Right ventricle myocardium inferior (tissue), 1 donor: Measurements from ENCODE around the gene CNGA2. TPM values are rescaled to one million over a fixed set of nuclear protein-coding genes. Genes with fewer than 3 reads are reported as not detected.

Experiments used
- ATAC-seq: fragments of 200-7000 bp; cut with Tn5 transposase; one replicate; pipeline ENCODE4 v1.9.1; 2020; ENCODE audit warnings: mild to moderate bottlenecking, moderate library complexity
- DNase-seq: peaks from one replicate; pipeline ENCODE4 v3.0.0; 2021; ENCODE audit errors: missing footprints
- intact Hi-C: fragments of 100-400 bp; cut with DNase I; formaldehyde crosslinking; loops from one replicate; pipeline ENCODE4 v1.11.0; 2022
- total RNA-seq: library from RNA; stranded (reverse); fragmentation: NEBNext Ultra II Directional; extraction: Animal tissue kit (Norgen Biotek cat#: 25700); gene quantifications from one replicate; pipeline ENCODE4 v1.2.1, GENCODE V29; 2021
- donor health status: DM: no; HTN: yes; CAD: no; lungs with severe emphysema.

The CNGA2 gene
- total RNA-seq, 1 donor from 2014 or later, result not detected

DNA sequence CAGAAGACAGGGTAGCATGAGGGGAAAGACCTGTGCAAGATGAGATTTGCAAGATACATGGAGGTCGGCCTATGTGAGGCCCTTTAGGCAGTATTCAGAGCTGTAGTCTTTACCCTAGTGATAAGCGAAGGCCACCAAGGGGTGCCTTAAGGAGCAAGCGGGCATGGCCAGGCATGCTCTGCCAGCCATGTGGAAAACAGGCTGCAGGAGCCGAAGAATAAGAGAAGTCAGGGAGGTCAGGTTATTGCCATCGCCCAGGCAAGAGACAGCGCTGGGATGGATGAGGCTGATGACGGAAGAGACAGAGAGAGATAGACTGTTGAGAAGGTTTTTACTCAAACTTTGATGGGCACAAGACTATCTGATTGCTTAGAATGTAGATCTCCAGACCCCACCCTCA, 25.7 kb upstream of the CNGA2 start:
- intact Hi-C loops, result no loop called here
- ATAC-seq, result no peak
- DNase-seq, result no peak

DNA sequence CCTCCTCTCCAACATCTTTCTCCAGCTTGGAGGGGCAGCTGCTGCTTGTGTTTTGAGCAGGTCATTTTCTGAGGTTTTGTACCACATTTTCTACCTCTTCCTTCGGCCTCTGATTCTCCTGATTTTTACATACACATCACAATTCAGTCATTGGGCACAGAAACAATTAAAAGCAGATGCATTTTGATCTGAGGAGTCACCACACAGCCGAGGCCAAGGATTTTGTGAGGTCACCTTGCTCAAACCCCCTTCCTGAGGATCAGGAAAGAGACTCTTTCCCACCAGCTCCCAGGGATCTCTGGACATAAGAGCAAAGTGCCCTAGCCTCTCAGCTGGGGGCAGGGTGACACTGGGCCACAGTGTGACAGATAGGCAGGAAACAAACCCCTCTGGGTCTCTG, 24.1 kb upstream of the CNGA2 start:
- intact Hi-C loops, result no loop called here
- DNase-seq (no peak), ATAC-seq (no peak)

DNA sequence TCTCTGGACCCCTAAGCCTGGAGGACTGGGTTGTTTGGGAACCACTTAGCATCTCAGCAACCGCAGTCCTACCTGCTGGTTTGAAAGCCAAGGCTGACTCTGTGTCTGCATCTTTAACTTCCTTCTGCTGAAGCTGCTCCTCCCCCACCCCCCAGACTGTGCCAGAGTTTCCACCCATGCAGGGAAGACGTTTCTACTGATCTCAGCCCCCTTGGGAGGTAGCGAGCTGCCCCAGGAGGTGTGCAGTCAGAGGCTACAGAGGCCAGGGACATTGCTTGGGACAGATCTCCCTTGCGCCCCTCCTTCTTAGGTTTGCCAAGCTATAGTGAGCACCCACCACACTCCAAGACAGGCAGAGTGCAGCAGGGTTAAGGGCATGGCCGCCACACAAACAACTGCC, 23.4 kb upstream of the CNGA2 start:
- DNase-seq (no peak), ATAC-seq (no peak)
- intact Hi-C loops, result no loop called here

DNA sequence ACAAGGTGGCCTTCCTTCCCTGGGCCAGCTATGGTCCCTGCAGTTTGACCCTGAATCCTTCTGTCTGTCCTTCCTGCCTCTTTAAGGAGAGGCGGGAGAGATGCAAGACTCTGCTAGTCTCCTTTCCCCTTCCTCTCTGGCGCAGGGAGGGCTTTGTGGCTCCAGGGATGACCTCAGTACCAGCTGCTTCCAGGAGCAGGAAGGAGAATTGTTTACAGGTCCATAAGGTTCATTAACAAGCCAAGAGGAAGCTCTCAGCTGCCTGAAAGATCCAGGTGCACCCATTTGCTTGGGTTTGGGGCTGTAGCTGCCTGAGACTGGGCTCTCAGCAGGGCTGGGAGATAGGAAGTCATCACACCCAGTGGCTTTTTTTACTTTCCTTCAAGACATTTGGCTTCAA, 22.8 kb upstream of the CNGA2 start:
- DNase-seq (no peak), ATAC-seq (peak; percentile 50)
- intact Hi-C loops, result no loop called here

DNA sequence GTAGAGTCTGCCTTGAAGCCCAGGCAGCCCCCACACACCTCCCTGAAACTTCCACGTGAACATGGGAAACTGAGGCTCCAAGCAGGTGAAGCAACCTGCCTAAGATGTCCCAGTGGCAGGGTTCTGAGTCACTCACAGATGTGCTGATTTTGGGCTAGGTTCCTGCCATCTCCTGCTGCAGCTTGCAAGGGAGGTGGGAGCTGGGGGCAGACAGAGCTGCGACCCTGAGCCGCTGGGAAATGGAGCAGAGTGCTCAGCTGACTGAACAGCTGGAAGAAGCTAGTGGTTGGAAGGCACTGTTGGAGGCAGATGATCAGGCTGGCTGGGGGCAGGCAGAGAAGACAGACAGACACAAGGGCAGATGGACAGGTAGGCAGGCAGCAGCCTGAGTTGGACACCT, 22.3 kb upstream of the CNGA2 start:
- DNase-seq, result no peak
- intact Hi-C loops, result no loop called here
- no peak for ATAC-seq

DNA sequence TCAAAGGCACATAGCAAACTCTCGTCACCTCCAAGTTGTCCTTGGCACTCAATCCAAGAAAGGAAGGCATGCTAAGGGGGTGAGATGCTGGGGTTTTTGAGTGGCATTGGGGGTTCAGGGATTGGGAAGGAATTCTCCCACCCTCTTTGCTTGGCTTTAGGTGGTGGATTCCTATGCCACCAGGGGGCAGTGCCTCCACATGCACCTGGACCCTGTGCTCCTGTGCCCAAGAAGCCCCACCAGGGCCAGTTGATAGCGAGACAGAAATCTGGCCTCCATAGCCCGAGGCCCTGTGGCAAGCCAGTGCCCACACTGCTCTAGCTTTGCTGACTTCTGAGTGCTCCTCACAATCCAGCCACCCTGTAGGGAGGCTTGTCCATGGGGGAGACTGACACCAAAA, 20.7 kb upstream of the CNGA2 start:
- no peak for ATAC-seq
- no peak for DNase-seq
- intact Hi-C loops, result no loop called here

DNA sequence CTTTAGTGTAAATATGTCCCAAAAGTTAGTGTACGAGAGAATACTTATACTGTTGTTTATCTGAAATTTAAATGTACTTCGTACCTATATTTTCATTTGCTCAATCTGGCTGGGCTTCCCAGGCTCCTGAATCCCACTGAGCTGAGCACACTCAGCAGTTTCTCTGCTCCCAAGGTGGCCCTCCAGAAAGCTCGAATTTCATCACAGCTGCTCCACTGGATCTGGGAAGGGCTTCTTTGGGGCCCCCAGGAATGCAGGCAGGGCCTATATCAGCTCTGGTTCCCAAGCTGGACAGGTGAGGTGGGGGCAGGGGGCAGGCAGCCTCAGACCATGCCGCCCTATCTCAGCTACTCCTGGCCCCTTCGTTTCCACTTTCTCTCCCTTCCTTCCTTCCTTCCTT, 20.2 kb upstream of the CNGA2 start:
- ATAC-seq (no peak), DNase-seq (no peak)
- intact Hi-C loops, result no loop called here

DNA sequence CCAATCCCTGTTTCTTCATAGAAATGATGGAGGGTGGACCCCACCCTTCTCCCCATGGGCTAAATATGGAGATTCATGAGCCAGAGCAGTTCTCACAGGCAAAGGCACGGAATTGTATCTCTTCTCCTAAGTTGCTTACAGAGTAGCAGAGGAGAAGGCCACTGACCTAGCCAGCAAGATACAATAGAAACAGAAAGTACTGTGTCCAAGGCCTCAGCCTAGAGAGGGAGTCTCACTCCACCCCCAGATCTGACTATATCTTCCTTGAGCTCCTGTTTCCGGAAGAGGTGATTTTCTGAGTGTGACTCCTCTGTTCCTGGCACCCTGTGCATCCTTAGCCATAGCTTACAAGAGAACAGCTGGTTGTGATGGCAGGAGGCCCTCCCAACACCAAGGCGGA, 18.8 kb upstream of the CNGA2 start, which contains the start of gene FATE1:
TSS of gene FATE1 (plus strand) at position 284 of the 400 bp plus-strand sequence. CDS start at position 369, 85 bp downstream.
- ATAC-seq (no peak), DNase-seq (no peak)
- intact Hi-C loops, result no loop called here

DNA sequence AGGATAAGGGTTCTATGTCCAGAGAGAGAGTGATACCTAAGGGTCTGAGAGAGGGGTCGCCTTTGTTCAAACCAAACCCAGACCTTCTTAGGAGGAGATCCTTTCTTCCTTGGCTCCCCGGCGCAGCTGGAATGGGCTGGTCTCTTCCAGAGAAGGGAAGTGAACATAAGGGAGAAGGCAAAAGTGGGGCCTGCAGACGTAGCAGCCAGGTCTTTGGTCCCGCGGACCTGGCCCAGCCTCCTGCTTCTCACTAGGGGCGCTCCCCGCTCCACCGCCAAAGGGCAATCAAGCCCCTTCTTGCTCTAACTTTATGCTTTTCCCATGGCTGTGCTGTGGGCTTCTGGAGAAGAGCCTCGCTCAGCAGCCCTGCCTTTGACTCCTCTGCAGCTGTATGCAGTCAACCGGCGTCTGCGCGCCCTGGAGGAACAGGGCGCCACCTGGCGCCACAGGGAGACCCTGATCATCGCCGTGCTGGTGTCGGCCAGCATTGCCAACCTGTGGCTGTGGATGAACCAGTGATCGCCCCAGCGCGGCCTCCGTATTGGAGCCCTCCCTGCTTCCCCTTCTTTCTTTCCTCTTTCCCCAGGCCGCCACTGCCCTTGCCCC, 12.2 kb upstream of the CNGA2 start:
- ATAC-seq (peak; percentile 74), DNase-seq (no peak)
- intact Hi-C loops, result no loop called here

DNA sequence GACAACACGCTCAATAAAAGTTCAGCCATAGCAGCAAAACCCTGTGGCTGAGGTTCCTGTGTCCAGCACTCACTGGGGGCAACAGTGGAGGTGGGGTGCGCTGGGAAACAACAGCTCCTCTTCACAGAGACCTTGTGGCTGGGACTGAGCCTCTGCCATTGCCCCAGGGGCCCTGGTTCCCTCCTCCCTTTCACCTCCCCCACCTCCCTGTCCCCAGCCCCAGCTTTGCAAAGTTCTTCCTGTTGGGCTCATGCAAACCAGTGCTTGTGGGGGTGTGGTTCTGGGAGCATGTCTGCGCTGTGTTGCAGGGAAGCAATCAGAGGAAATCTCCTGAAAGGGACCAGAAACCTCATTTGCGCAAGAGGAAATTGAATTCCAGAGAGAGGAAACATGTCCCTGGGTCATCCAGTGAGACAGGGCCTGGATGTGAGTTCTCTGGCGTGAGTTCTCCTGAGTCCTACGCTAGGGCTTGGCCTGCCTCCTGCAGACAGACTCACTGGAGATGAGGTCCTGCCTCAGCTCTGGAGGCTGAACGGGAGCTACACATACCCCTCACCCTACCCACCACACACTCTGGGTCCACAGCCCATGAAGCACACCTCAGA, 11.3 kb upstream of the CNGA2 start:
- intact Hi-C loops, result no loop called here
- no peak for DNase-seq
- ATAC-seq, result no peak

DNA sequence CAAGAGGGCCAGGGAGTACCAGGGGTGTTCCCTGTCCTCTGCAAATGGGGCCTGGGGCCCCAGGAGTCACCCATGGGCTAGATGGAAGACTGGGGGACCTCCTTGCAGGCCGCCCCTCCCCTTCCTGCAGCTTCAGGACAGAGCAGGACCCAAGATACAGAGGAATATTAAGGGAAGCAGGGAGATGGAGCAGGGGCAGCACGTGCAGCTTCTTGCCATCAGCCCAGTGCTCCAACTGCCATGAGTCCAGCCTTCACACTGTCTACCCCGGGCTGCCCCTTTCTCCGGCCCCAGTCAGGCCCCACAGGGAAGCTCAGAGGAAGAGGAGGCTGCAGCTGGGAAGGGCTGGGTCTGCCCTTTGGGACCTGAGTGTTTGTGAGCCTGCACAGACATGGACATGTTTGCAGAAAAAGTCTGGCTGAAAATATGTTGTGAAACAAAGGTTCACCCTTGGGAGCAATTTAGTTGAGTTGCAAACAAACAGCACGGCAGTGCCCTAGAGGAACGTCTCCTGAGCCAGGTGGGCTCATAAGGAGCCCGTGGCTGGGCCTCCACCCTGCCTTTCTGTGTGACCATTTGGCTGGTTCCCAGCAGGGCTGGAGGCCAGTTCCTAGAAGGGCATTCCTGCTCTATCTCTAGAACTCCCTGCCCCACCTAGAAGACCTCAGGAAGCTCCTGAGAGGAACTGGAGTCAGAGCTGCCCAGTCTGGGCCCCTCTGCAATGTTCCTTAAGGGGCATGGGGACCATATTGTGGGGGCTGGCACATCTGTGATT, 9.8 kb upstream of the CNGA2 start:
- no peak for ATAC-seq
- intact Hi-C loops, result no loop called here
- DNase-seq, result no peak

DNA sequence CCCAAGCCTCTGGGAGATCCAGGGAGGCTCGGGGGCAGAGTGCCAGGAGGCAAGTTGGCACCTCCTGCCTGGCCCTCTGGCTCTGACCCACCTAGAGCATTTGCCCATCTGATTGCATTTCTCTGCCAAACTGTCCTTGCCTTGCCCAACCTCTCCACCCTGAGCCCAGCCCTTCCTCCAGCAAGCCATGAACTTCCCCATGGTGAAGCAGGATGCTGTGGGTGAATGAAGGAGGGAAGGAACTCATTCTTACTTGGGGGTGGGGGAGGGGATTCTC, 9.3 kb upstream of the CNGA2 start:
- no peak for ATAC-seq
- intact Hi-C loops, result no loop called here
- no peak for DNase-seq

DNA sequence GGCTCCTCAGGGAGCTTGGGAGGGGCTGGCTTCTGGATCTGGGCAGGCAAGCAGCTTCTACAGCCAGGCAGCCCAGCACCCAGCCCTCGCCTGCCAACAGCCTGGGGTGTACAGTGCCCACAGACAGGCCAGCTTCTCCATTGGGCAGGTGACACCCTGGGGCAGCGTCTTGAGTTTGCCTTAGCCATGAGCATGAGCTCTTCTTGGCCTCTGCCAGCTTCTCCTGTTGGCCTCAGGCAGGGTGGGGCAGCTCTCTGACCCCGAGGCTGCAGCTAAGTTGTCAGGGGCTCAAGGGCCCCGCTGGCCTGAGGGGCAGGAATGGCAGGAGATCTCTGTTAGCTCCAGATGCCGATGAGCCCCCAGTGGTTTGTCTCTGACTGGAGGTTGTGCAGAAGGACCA, 7.8 kb upstream of the CNGA2 start:
- no peak for ATAC-seq
- intact Hi-C loops, result no loop called here

DNA sequence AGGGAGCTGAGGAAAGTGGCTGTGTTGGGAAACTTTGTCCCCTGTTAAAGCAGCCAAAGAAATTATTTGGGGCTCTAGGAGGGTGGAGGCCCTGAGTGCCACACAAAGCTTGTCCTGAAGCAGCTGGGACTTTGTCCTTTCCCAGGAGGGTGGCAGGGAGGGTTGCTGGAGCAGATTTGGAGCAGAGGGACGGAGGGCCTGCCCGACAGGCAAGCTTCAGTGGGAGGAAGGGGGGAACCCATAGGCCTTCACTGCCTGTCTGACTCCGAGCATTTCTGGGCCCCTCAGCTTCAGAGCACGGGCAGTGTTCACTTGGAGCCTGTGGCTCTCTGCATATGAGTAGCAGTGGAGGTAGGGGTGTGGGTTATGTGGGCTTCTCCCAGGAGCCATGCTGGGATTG, 7.2 kb upstream of the CNGA2 start:
- DNase-seq (no peak), ATAC-seq (no peak)
- intact Hi-C loops, result no loop called here

More for the DNA sequence above, 7.8 kb upstream of the CNGA2 start:
- DNase-seq, result no peak

DNA sequence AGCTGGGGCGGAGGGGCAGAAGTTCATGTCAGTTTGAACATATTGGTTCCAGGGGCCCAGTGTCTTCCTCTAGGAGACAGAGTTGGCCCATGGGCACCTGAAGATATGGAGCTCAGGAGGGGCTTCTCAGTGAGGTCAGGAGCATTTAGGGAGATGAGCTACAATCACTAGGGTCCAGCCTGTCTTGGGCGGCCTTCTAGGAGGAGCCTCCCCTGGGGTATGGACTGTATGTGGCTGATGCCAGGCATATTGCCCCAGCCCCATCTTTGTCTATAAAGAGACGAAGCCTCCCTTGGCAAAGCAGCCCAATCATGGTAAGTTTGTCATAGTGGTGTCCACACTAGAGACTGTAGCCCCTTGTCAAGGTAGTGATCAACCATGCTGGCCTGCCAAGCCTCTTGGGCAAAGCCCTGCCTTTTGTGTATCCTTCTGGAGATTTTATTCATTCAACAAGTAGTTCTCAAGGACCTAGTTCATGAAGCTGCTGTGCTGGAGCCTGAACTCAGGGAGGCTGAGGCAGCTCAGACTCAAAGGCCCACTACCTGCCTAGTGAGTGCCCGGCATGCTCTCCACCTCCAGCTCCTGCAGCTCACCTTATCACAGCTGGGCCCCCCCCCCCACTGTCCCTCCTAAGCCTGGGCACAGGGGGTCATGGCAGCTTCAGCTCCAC, 5.4 kb upstream of the CNGA2 start:
- DNase-seq (no peak), ATAC-seq (no peak)
- intact Hi-C loops, result no loop called here

DNA sequence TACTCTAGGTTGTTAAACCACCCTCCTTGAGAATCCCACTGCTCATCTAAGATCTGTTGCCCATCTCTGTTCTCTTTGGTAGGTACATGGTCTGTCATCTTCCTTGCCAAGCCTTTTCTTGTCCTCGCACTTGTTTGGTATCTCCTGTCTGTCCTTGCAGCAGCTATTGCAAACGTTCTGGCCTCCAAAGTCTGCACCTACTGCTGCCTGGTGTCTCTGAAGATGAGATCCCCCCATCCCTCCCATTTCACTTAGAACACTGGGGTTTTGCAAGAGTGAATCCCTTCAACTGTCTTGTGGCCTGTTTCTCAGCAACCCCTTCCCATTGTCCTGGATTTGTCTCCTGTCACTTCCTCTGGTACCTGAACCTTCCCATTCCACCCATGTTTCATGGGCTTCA, 673 bp downstream of the CNGA2 start:
- intact Hi-C loops, result no loop called here
- DNase-seq (no peak), ATAC-seq (no peak)

DNA sequence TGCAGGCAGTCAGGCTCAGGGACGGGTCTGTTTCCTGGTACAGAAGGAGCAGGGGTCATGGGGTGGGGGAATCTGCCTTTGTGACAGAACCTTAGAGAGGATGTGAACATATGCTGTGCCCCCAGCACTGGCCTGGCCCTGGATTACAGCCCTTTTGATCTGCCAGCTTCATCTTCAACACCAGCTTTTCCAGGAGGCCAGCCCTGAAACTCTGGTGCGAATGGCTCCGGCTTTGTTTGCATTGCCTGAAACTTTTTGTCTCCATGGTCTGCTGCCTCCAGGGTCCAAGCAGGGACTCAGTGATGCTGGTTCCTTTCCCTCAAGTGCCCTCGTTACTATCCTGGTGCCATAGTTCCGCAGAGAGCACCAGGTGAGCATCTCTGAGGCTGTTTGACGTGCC, 2.1 kb downstream of the CNGA2 start:
- intact Hi-C loops, result no loop called here
- no peak for ATAC-seq
- no peak for DNase-seq

DNA sequence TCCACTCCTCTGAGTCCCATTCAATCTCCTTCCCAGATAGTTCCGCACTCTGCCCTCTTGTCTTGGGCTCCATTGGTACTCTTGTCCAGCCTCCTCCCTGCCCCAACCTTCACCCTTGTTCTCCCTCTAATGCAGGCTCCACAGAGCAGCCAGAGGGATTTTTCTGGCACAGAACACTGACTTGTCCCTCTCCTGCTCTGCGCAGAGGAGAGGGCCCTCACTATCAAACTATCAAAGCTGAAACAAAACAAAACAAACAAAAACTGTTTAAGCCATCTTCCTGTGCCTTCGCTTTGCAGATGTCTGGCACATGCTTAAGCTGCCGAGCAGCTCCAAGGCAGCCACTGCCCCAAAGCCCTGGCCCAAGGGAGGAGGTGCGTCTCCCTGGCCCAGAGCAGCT, 2.9 kb downstream of the CNGA2 start:
- DNase-seq (no peak), ATAC-seq (no peak)
- intact Hi-C loops, result no loop called here

DNA sequence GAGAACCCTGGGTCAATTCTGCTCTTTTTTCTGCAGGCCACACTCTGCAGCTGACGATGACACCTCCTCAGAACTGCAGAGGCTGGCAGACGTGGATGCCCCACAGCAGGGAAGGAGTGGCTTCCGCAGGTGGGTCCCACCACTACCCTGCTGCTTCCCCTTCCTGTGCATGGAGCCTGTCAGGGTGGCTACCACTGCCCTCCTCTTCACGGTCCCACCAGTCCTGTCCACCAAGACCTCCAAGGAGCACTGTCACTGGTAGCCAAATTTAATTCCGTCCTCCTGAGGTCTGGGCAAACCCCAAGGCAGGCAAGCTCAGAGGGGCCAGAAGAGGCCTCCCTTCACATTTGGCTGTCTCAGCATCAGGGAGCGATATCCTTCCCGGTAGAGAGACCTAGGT, 4.2 kb downstream of the CNGA2 start:
- ATAC-seq (no peak), DNase-seq (no peak)
- intact Hi-C loops, result no loop called here

DNA sequence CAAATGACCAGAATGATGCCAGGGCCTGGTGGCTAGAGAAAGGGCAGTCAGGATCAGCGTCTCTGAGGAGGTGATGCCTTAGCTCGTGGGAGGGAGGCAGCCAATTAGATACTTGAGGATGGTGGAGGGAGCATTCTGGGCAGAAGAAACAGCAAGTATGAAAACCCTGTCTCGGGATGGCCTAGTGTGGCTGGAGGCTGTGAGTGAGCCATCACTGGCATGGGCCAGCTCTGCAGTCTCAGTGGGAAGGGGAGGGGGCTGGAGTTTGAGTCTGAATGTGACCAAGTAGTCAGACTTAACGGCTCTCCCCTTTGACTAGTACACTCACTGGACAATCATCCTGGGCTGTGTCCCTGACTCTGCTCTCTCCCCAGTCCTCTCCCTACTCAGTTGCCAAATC, 7.1 kb downstream of the CNGA2 start:
- intact Hi-C loops, result no loop called here
- DNase-seq (no peak), ATAC-seq (no peak)
